Upper lobe of right lung (tissue), 1 donor: ENCODE results near the gene IQGAP1. TPM values are rescaled to one million over a fixed set of nuclear protein-coding genes. Genes with fewer than 3 reads are reported as not detected.

Experiments
- ATAC-seq: fragments of 200-7000 bp; cut with Tn5 transposase; one replicate; pipeline ENCODE4 v1.9.1; 2020; ENCODE audit warnings: mild to moderate bottlenecking, moderate library complexity
- DNase-seq: peaks from one replicate; pipeline ENCODE4 v3.0.0-alpha.2; 2020
- H3K27ac ChIP-seq: fragments of 200-600 bp; one replicate; pipeline ENCODE4 v1.8.0; 2022
- H3K27me3 ChIP-seq: fragments of 200-600 bp; one replicate; pipeline ENCODE4 v1.8.0; 2022; ENCODE audit warnings: mild to moderate bottlenecking
- H3K36me3 ChIP-seq: fragments of 200-600 bp; one replicate; pipeline ENCODE4 v1.8.0; 2022
- H3K4me1 ChIP-seq: fragments of 200-600 bp; one replicate; pipeline ENCODE4 v1.8.0; 2022
- H3K4me3 ChIP-seq: fragments of 200-600 bp; one replicate; pipeline ENCODE4 v1.8.0; 2022; ENCODE audit warnings: mild to moderate bottlenecking
- H3K9me3 ChIP-seq: fragments of 200-600 bp; one replicate; pipeline ENCODE4 v1.8.0; 2022
- CTCF ChIP-seq: fragments of 200-600 bp; IDR thresholded peaks from one replicate; pipeline ENCODE4 v1.8.0; 2022; ENCODE audit warnings: antibody characterized with exemption
- intact Hi-C: fragments of 100-400 bp; cut with DNase I; formaldehyde crosslinking; loops from one replicate; pipeline ENCODE4 v1.11.0; 2022
- total RNA-seq: library from RNA; stranded (reverse); fragmentation: NEBNext Ultra II Directional; extraction: Animal tissue kit (Norgen Biotek cat#: 25700); gene quantifications from one replicate; pipeline ENCODE4 v1.2.1, GENCODE V29; 2021
- donor health status: DM: no; HTN: yes; CAD: no; lungs with severe emphysema.

The IQGAP1 gene
- total RNA-seq, 1 donor from 2014 or later = 256 TPM

GRCh38 chr15:90393040-90393439 lies 5.0 kb downstream of the IQGAP1 start:
- intact Hi-C loops = loop anchor here (10.0 kb wide), 1 partner anchor 62 kb away; no protein-coding TSS in a partner anchor
- H3K4me1 ChIP-seq = peaks cover 70% of the 10 kb centered on the region
- ATAC-seq (no peak), DNase-seq (no peak)
- H3K36me3 ChIP-seq = peaks cover 34% of the 10 kb centered on the region
- H3K4me3 ChIP-seq = no peak overlapping the region
- H3K9me3 ChIP-seq = no peaks in the 10 kb centered on the region
- no peak overlapping the region for H3K27ac ChIP-seq
- H3K27me3 ChIP-seq = no peaks in the 10 kb centered on the region
- TF ChIP-seq CTCF = no peak

- ATAC-seq (no peak), DNase-seq (no peak)
- Histone ChIP-seq H3K36me3 (peaks cover 34% of the 10 kb centered on the region), H3K4me1 (peaks cover 72% of the 10 kb centered on the region), H3K27ac (no peak overlapping the region), H3K27me3 (no peaks in the 10 kb centered on the region), H3K4me3 (no peak overlapping the region), H3K9me3 (no peaks in the 10 kb centered on the region)
- no peak for TF ChIP-seq CTCF
- intact Hi-C loops = loop anchor here (10.0 kb wide), 1 partner anchor 61 kb away; no protein-coding TSS in a partner anchor
These were observed 6.0 kb downstream of the IQGAP1 start for GRCh38 chr15:90394074-90394473.

- Histone ChIP-seq H3K9me3 (no peaks in the 10 kb centered on the region), H3K4me1 (peaks cover 75% of the 10 kb centered on the region), H3K4me3 (no peak overlapping the region), H3K27ac (no peak overlapping the region), H3K27me3 (no peaks in the 10 kb centered on the region), H3K36me3 (peaks cover 34% of the 10 kb centered on the region)
- no peak for TF ChIP-seq CTCF
- DNase-seq = no peak
- ATAC-seq = peak; percentile 22
- intact Hi-C loops = loop anchor here (10.0 kb wide), 1 partner anchor 60 kb away; no protein-coding TSS in a partner anchor
These were observed 6.9 kb downstream of the IQGAP1 start for GRCh38 chr15:90394748-90395442.

- Histone ChIP-seq H3K4me3 (no peak overlapping the region), H3K9me3 (no peaks in the 10 kb centered on the region), H3K27me3 (no peaks in the 10 kb centered on the region), H3K36me3 (peaks cover 23% of the 10 kb centered on the region), H3K27ac (no peak overlapping the region), H3K4me1 (peaks cover 74% of the 10 kb centered on the region)
- ATAC-seq = no peak
- TF ChIP-seq CTCF = no peak
- DNase-seq = no peak
- intact Hi-C loops = loop anchor here (10.0 kb wide), 1 partner anchor 58 kb away; no protein-coding TSS in a partner anchor
These were observed 8.3 kb downstream of the IQGAP1 start for GRCh38 chr15:90396321-90396720.

GRCh38 chr15:90400005-90400758 lies 12.1 kb downstream of the IQGAP1 start:
- H3K9me3 ChIP-seq = no peaks in the 10 kb centered on the region
- DNase-seq = no peak
- no peaks in the 10 kb centered on the region for H3K27me3 ChIP-seq
- no peak overlapping the region for H3K4me3 ChIP-seq
- intact Hi-C loops = no loop called here
- no peak for TF ChIP-seq CTCF
- peaks cover 74% of the 10 kb centered on the region for H3K4me1 ChIP-seq
- no peaks in the 10 kb centered on the region for H3K36me3 ChIP-seq
- peak overlapping the region; percentile 93 for H3K27ac ChIP-seq
- peak; percentile 21 for ATAC-seq
